SK-N-SH (cell line): Measurements from ENCODE around the gene SIM1. TPM values are rescaled to one million over a fixed set of nuclear protein-coding genes. Genes with fewer than 3 reads are reported as not detected.

ENCODE experiments used
- CTCF ChIA-PET: fragments of 300-600, 350-600 bp; formaldehyde crosslinking; extraction: SDS; loops from one replicate; lab custom pipeline; 2021; lab: Yijun Ruan, JAX
- POLR2A ChIA-PET: fragments of 350-600 bp; sonication (Branson Sonifier 250); formaldehyde crosslinking; extraction: SDS; loops from one replicate; lab custom pipeline; 2020; ENCODE audit warnings: antibody characterized with exemption, inconsistent platforms; lab: Yijun Ruan, JAX
- DNase-seq: peaks from one replicate; pipeline ENCODE4 v3.0.0; 2012
- H2AFZ ChIP-seq: fragments of 200-600 bp; sonication (generic); 2 replicates; pipeline ENCODE4 v1.8.1; 2016; ENCODE audit warnings: antibody characterized with exemption, mild to moderate bottlenecking, low read depth
- H3F3A ChIP-seq: fragments of 200-600 bp; sonication (generic); replicated peaks from 2 replicates; pipeline ENCODE3; 2016; ENCODE audit warnings: antibody characterized with exemption, mild to moderate bottlenecking; ENCODE audit not compliant: insufficient read depth
- H3K27ac ChIP-seq, 2 experiments: fragments of 200-500 bp in 1 of 2; fragments of 200-600 bp in 1 of 2; sonication (Bioruptor generic) in 1 of 2; sonication (generic), shearing (Covaris generic) in 1 of 2; 2 replicates each; pipeline versions ENCODE4 v1.5.1 to v1.6.1; 2014 to 2016; ENCODE audit warnings: low read depth in 2 of 2, inconsistent platforms in 1 of 2, low read length in 1 of 2, mild to moderate bottlenecking in 1 of 2, mixed read lengths in 1 of 2
- H3K27me3 ChIP-seq: fragments of 200-600 bp; sonication (generic), shearing (Covaris generic); 2 replicates; pipeline ENCODE4 v1.6.1; 2016; ENCODE audit warnings: mixed run types; ENCODE audit not compliant: insufficient read depth
- H3K36me3 ChIP-seq, 2 experiments: fragments of 200-500 bp in 1 of 2; fragments of 200-600 bp in 1 of 2; sonication (Bioruptor generic) in 1 of 2; sonication (generic) in 1 of 2; replicated peaks in 1 of 2; 2 replicates each; pipeline versions ENCODE3 to v1.5.1; 2014 to 2016; ENCODE audit warnings: low read length in 1 of 2, mild to moderate bottlenecking in 1 of 2; ENCODE audit not compliant: insufficient read depth in 2 of 2, control insufficient read depth in 1 of 2
- H3K4me1 ChIP-seq, 2 experiments: fragments of 200-500 bp in 1 of 2; fragments of 200-600 bp in 1 of 2; sonication (Bioruptor generic) in 1 of 2; sonication (generic), shearing (Covaris generic) in 1 of 2; 2 replicates each; pipeline versions ENCODE4 v1.5.1 to v1.6.1; 2014 to 2016; ENCODE audit warnings: low read depth in 1 of 2, low read length in 1 of 2, mixed run types in 1 of 2; ENCODE audit not compliant: insufficient read depth in 2 of 2, control insufficient read depth in 1 of 2
- H3K4me2 ChIP-seq: fragments of 200-600 bp; sonication (generic), shearing (Covaris generic); 2 replicates; pipeline ENCODE4 v1.6.1; 2017; ENCODE audit warnings: mixed run types
- H3K4me3 ChIP-seq, 2 experiments: fragments of 200-500 bp in 1 of 2; fragments of 200-600 bp in 1 of 2; sonication (Bioruptor generic) in 1 of 2; sonication (generic), shearing (Covaris generic) in 1 of 2; 2 replicates each; pipeline versions ENCODE4 v1.5.1 to v1.8.1; 2014 to 2016; ENCODE audit warnings: low read depth in 2 of 2, inconsistent platforms in 1 of 2, low read length in 1 of 2, mild to moderate bottlenecking in 1 of 2, mixed read lengths in 1 of 2, moderate library complexity in 1 of 2
- H3K79me2 ChIP-seq: fragments of 200-600 bp; sonication (generic); 2 replicates; pipeline ENCODE4 v1.8.1; 2017; ENCODE audit warnings: mild to moderate bottlenecking; ENCODE audit not compliant: insufficient read depth
- H3K9ac ChIP-seq: fragments of 200-600 bp; sonication (generic); 2 replicates; pipeline ENCODE4 v1.6.1; 2017; ENCODE audit warnings: mixed run types
- H3K9me2 ChIP-seq: fragments of 200-600 bp; sonication (generic); 2 replicates; pipeline ENCODE4 v1.6.1; 2017; ENCODE audit warnings: mixed run types
- H3K9me3 ChIP-seq: fragments of 200-600 bp; sonication (generic); 2 replicates; pipeline ENCODE4 v1.6.1; 2017; ENCODE audit warnings: mixed run types, mild to moderate bottlenecking, moderate library complexity
- H4K20me1 ChIP-seq: fragments of 200-600 bp; sonication (generic); 2 replicates; pipeline ENCODE4 v1.6.1; 2017; ENCODE audit warnings: mild to moderate bottlenecking, mixed run types; ENCODE audit not compliant: insufficient read depth
- EP300 ChIP-seq, 2 experiments: IDR thresholded peaks; 2 replicates each; pipeline versions ENCODE4 v1.4.0 to v1.6.1; 2012; ENCODE audit warnings: borderline replicate concordance in 1 of 2, low read depth in 1 of 2, low read length in 1 of 2
- IRF3 ChIP-seq: fragments of 150-350 bp; IDR thresholded peaks from 2 replicates; pipeline ENCODE4 v1.6.1; 2016; ENCODE audit warnings: mild to moderate bottlenecking, low read depth, low read length
- MXI1 ChIP-seq: IDR thresholded peaks from 2 replicates; pipeline ENCODE4 v1.6.1; 2012; ENCODE audit warnings: mild to moderate bottlenecking, low read depth, low read length, improper control_type of control experiment
- NFIC ChIP-seq: IDR thresholded peaks from 2 replicates; pipeline ENCODE4 v1.4.0; 2012; ENCODE audit warnings: borderline replicate concordance
- PBX3 ChIP-seq: IDR thresholded peaks from 2 replicates; pipeline ENCODE4; 2012
- POLR2AphosphoS5 ChIP-seq: IDR thresholded peaks from 2 replicates; pipeline ENCODE4 v1.6.1; 2012; ENCODE audit warnings: low read depth, low read length
- RAD21 ChIP-seq: IDR thresholded peaks from 2 replicates; pipeline ENCODE4 v1.6.1; 2012; ENCODE audit warnings: mild to moderate bottlenecking, low read length
- RXRA ChIP-seq: IDR thresholded peaks from 2 replicates; pipeline ENCODE4 v1.4.0; 2012; ENCODE audit warnings: low read depth, mild to moderate bottlenecking, borderline replicate concordance
- SMC3 ChIP-seq: IDR thresholded peaks from 2 replicates; pipeline ENCODE4 v1.6.1; 2012; ENCODE audit warnings: low read depth, low read length, improper control_type of control experiment
- TAF1 ChIP-seq: IDR thresholded peaks from 2 replicates; pipeline ENCODE4 v1.6.1; 2012; ENCODE audit warnings: low read depth, mild to moderate bottlenecking, low read length, moderate library complexity, borderline replicate concordance
- WGBS: methylation state at CpG from one replicate; pipeline ENCODE4 v1.1.6; 2017; ENCODE audit warnings: low lambda C conversion rate; 5-methylcytosine and 5-hydroxymethylcytosine counted together
- polyA plus RNA-seq, 3 experiments: library from polyadenylated mRNA; depleted of rRNA; stranded (reverse); fragments of >200 nt; gene quantifications; 2 replicates each; pipeline ENCODE4 v1.2.3, GENCODE V29; 2012
- TF ChIP-seq, protein P1 (sequence below): IDR thresholded peaks from 2 replicates; pipeline ENCODE4 v1.4.0; 2012; ENCODE audit warnings: low read depth, borderline replicate concordance

Gene SIM1
- polyA plus RNA-seq, 1 of the 3 experiments (the other 2 are of a cell fraction) = not detected

- no peaks in the 10 kb centered on the region for H3K9me2 ChIP-seq
- peaks cover 84% of the 10 kb centered on the region for H3K27me3 ChIP-seq
- H3F3A ChIP-seq = no peaks in the 10 kb centered on the region
- H3K9ac ChIP-seq = no peak overlapping the region
- H3K36me3 ChIP-seq = no peaks in the 10 kb centered on the region
- no peak overlapping the region for H3K4me3 ChIP-seq
- H3K27ac ChIP-seq = no peak overlapping the region
- H3K9me3 ChIP-seq = no peaks in the 10 kb centered on the region
- POLR2A ChIA-PET = no interaction called here
- H4K20me1 ChIP-seq = no peaks in the 10 kb centered on the region
- no peak for TF ChIP-seq SMC3
- no peak for TF ChIP-seq RAD21
- H3K79me2 ChIP-seq = no peaks in the 10 kb centered on the region
- H3K4me1 ChIP-seq = no peaks in the 10 kb centered on the region; a peak in 1 of 4 replicates
- WGBS = 20% methylated on average over 3 of the region's 3 CpGs
- H3K4me2 ChIP-seq = no peak overlapping the region
- DNase-seq = no peak
- CTCF ChIA-PET = interaction anchor here (1.0 kb wide), 1 partner anchor 8 kb away, joined by 3 read pairs; no protein-coding TSS in a partner anchor
- H2AFZ ChIP-seq = no peak overlapping the region
Observed at GRCh38 chr6:100445512-100445911, 19.2 kb downstream of the SIM1 start.

DNA sequence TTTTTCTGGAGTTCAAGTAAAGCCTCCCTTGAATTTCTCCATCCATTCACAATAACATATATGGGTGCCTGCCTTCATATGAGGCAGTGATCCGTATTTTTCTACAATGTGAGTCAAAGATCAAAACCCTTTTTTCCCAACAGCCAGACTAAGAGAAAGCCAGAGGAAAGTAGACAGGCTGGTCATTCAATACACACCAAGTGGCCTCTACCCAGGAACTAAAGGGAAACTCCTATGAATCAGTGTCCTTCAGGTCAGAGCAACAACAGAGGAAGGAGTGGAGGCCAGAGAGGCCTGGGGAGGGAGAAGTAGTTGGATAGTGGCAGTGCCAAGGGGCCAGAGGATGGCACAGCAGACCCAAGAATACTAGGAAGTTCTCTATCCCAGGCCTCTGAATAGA lies 23.8 kb downstream of the SIM1 start:
- no peak for TF ChIP-seq TAF1
- no peak for TF ChIP-seq PBX3
- TF ChIP-seq, protein P1, sequence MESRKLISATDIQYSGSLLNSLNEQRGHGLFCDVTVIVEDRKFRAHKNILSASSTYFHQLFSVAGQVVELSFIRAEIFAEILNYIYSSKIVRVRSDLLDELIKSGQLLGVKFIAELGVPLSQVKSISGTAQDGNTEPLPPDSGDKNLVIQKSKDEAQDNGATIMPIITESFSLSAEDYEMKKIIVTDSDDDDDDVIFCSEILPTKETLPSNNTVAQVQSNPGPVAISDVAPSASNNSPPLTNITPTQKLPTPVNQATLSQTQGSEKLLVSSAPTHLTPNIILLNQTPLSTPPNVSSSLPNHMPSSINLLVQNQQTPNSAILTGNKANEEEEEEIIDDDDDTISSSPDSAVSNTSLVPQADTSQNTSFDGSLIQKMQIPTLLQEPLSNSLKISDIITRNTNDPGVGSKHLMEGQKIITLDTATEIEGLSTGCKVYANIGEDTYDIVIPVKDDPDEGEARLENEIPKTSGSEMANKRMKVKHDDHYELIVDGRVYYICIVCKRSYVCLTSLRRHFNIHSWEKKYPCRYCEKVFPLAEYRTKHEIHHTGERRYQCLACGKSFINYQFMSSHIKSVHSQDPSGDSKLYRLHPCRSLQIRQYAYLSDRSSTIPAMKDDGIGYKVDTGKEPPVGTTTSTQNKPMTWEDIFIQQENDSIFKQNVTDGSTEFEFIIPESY = no peak
- TF ChIP-seq POLR2AphosphoS5 = no peak
- TF ChIP-seq NFIC = no peak
- no peak for TF ChIP-seq MXI1
- no peak for TF ChIP-seq RXRA
- TF ChIP-seq IRF3 = no peak
- no peak for TF ChIP-seq EP300 (IDR thresholded peaks at IDR 0.05; ENCODE audit: borderline replicate concordance in 1 of 2, low read depth in 1 of 2, low read length in 1 of 2)
- H3K27me3 ChIP-seq = peaks cover 51% of the 10 kb centered on the region; the same call in 1 of the 2 replicates
- POLR2A ChIA-PET = no interaction called here
- no peaks in the 10 kb centered on the region for H4K20me1 ChIP-seq
- H3K79me2 ChIP-seq = no peaks in the 10 kb centered on the region
- no peak overlapping the region for H3K4me2 ChIP-seq
- no peaks in the 10 kb centered on the region for H3K9me2 ChIP-seq
- DNase-seq = no peak
- no peak overlapping the region for H2AFZ ChIP-seq
- H3K9ac ChIP-seq = no peak overlapping the region
- H3K27ac ChIP-seq = no peak overlapping the region
- no peaks in the 10 kb centered on the region for H3K9me3 ChIP-seq
- CTCF ChIA-PET = no interaction called here
- H3K4me1 ChIP-seq = no peaks in the 10 kb centered on the region
- no peaks in the 10 kb centered on the region for H3F3A ChIP-seq
- H3K36me3 ChIP-seq = no peaks in the 10 kb centered on the region
- no peak overlapping the region for H3K4me3 ChIP-seq
- WGBS = 5% methylated on average over 1 of the region's 1 CpG
